ENCODE data around the gene PNLIPRP2. TPM values are rescaled to one million over a fixed set of nuclear protein-coding genes. Genes with fewer than 3 reads are reported as not detected.

Gene PNLIPRP2
- total and polyA plus RNA-seq, 2 of the 8 experiments (the other 6 are each of a cell fraction or from before 2014, with no cell fraction given) = 0.11 TPM; not detected in 1

- H2BK20ac ChIP-seq (ENCODE audit: low read length) = no peak overlapping the region
- no peak for FAIRE-seq
- 75% methylated on average over 1 of the region's 1 CpG; no CpG with 5 or more reads in 1 of the 2 experiments for WGBS, 2 experiments (ENCODE audit: extremely low coverage in 1 of 2, insufficient coverage in 1 of 2, insufficient read length in 1 of 2, insufficient replicate concordance in 2 of 2, low coverage in 1 of 2, low lambda C conversion rate in 2 of 2, missing lambda C conversion rate in 1 of 2)
- TF ChIP-seq ATF2 (IDR thresholded peaks at IDR 0.05; ENCODE audit: low read length) (no peak), POU5F1 (IDR thresholded peaks at IDR 0.05; ENCODE audit: low read depth, low read length) (no peak), SIX5 (IDR thresholded peaks at IDR 0.05; ENCODE audit: low read depth, low read length) (no peak), EP300 (IDR thresholded peaks at IDR 0.05; ENCODE audit: borderline replicate concordance in 1 of 2, low read depth in 2 of 2, low read length in 2 of 2) (no peak), TEAD4 (IDR thresholded peaks at IDR 0.05; ENCODE audit: low read depth, low read length) (no peak), CBX8 (IDR thresholded peaks at IDR 0.05; ENCODE audit: borderline replicate concordance, low read depth, low read length) (no peak), KDM5A (IDR thresholded peaks at IDR 0.05; ENCODE audit: low read length) (no peak), JUN (IDR thresholded peaks at IDR 0.05; ENCODE audit: low read depth, low read length) (no peak), KDM4A (IDR thresholded peaks at IDR 0.05; ENCODE audit: low read depth, low read length, severe bottlenecking) (no peak), NRF1 (IDR thresholded peaks at IDR 0.05; ENCODE audit: low read depth, low read length) (no peak), EZH2 (IDR thresholded peaks at IDR 0.05; ENCODE audit: low read depth, low read length, severe bottlenecking) (no peak), SIN3A (conservative IDR thresholded peaks at IDR 0.05 in 1 of 2, IDR thresholded peaks at IDR 0.05 in 1 of 2; ENCODE audit: low read depth in 1 of 2, low read length in 2 of 2) (no peak), BRCA1 (IDR thresholded peaks at IDR 0.05; ENCODE audit: low read depth, low read length) (no peak)
These were observed 33.1 kb downstream of the PNLIPRP2 start for GRCh38 chr10:116653885-116654284.

More at GRCh38 chr10:116653885-116654284, 33.1 kb downstream of the PNLIPRP2 start:
- H3K18ac ChIP-seq (ENCODE audit: extremely low read depth, low read length) = no peak overlapping the region
- H3K27ac ChIP-seq (ENCODE audit: low read depth, low read length) = no peak overlapping the region
- ChIA-PET POLR2A (ENCODE audit: partially characterized antibody) (no interaction called here), CTCF (ENCODE audit: partially characterized antibody) (interaction anchor here (0.8 to 7.6 kb wide), 17 partner anchors 9 to 522 kb away, joined by 3 to 66 read pairs (median 4); no protein-coding TSS in a partner anchor)
- H4K5ac ChIP-seq (ENCODE audit: insufficient read length, low read depth, low read length) = no peak overlapping the region
- no peaks in the 10 kb centered on the region for H3K9me3 ChIP-seq (ENCODE audit: insufficient read depth in 2 of 2, low read depth in 1 of 2, low read length in 1 of 2)
- no peak overlapping the region for H3K9ac ChIP-seq (replicated peaks in 1 of 4; ENCODE audit: extremely low read depth in 1 of 4, low read depth in 3 of 4, low read length in 3 of 4)
- H4K8ac ChIP-seq (ENCODE audit: extremely low read depth, insufficient read depth, low read length) = no peak overlapping the region
- H3K4me2 ChIP-seq (ENCODE audit: insufficient read depth in 1 of 2, low read depth in 2 of 2, low read length in 2 of 2) = no peak overlapping the region
- H3K79me1 ChIP-seq (ENCODE audit: low read depth, low read length) = no peaks in the 10 kb centered on the region
- H2AK5ac ChIP-seq (ENCODE audit: low read depth, low read length) = no peak overlapping the region
- no peaks in the 10 kb centered on the region for H3K27me3 ChIP-seq (replicated peaks in 1 of 4; ENCODE audit: control insufficient read depth in 3 of 4, extremely low read depth in 1 of 4, insufficient read depth in 3 of 4, low read length in 3 of 4)
- no peak overlapping the region for H2BK12ac ChIP-seq (ENCODE audit: low read depth, low read length)
- H3K79me2 ChIP-seq (ENCODE audit: control insufficient read depth in 1 of 2, insufficient read depth in 2 of 2, low read length in 2 of 2) = no peaks in the 10 kb centered on the region
- H3K36me3 ChIP-seq (ENCODE audit: control insufficient read depth in 2 of 4, insufficient read depth in 4 of 4, low read length in 3 of 4) = no peaks in the 10 kb centered on the region
- no peak overlapping the region for H4K91ac ChIP-seq (replicated peaks; ENCODE audit: insufficient read length, low read length)
- no peak overlapping the region for H2BK15ac ChIP-seq (ENCODE audit: low read length)
- H2BK5ac ChIP-seq (ENCODE audit: low read depth, low read length) = no peak overlapping the region
- H2AFZ ChIP-seq (ENCODE audit: low read length) = no peak overlapping the region
- H3K14ac ChIP-seq (ENCODE audit: insufficient read length) = no peak overlapping the region
- H3K4ac ChIP-seq (replicated peaks; ENCODE audit: insufficient read length, low read depth, low read length) = no peak overlapping the region
- DNase-seq (ENCODE audit: low read depth in 1 of 2, low spot score in 2 of 2) = no peak
- H4K20me1 ChIP-seq (replicated peaks in 1 of 2; ENCODE audit: control insufficient read depth in 1 of 2, insufficient read depth in 2 of 2, low read length in 2 of 2) = no peaks in the 10 kb centered on the region
- no peak overlapping the region for H2BK120ac ChIP-seq (replicated peaks; ENCODE audit: low read depth, low read length)
- H3K23ac ChIP-seq (ENCODE audit: insufficient read length) = no peak overlapping the region
- H3K23me2 ChIP-seq (ENCODE audit: low read depth, low read length) = no peaks in the 10 kb centered on the region; the same call in 1 of the 2 replicates
- no peak overlapping the region for H3K4me3 ChIP-seq (ENCODE audit: extremely low read depth in 1 of 4, insufficient read depth in 2 of 4, low read depth in 3 of 4, low read length in 4 of 4)
- no peaks in the 10 kb centered on the region for H3K4me1 ChIP-seq (replicated peaks in 1 of 4; ENCODE audit: control insufficient read depth in 3 of 4, insufficient read depth in 4 of 4, low read length in 3 of 4)
- no peak overlapping the region for H3K56ac ChIP-seq (replicated peaks; ENCODE audit: insufficient read length, low read depth, low read length)
